H1 (cell line): ENCODE results near the gene LYL1. TPM values are rescaled to one million over a fixed set of nuclear protein-coding genes. Genes with fewer than 3 reads are reported as not detected.

Experiments
- CTCF ChIA-PET: fragments of 300-600 bp; sonication (Branson Sonifier 250); formaldehyde crosslinking; loops from one replicate; lab custom pipeline; 2021; ENCODE audit not compliant: partially characterized antibody; lab: Charles Lee
- POLR2A ChIA-PET: fragments of 300-600 bp; sonication (Branson Sonifier 250); formaldehyde crosslinking; loops from one replicate; lab custom pipeline; 2021; ENCODE audit warnings: inconsistent platforms; ENCODE audit not compliant: partially characterized antibody; lab: Charles Lee
- DNase-seq, 2 experiments: peaks; one replicate each; pipeline versions ENCODE4 v3.0.0 to v3.0.0-alpha.2; 2010 to 2022; ENCODE audit warnings: low spot score in 2 of 2, low read depth in 1 of 2, mixed read lengths in 1 of 2
- FAIRE-seq: peaks from 2 replicates; lab custom pipeline; 2011; peaks lifted over from hg19 to GRCh38; lab: Jason Lieb, UNC
- H2AFZ ChIP-seq: 2 replicates; pipeline ENCODE4 v1.8.1; 2012; ENCODE audit warnings: low read length, inconsistent platforms
- H2AK5ac ChIP-seq: 2 replicates; pipeline ENCODE4 v1.6.1; 2013; ENCODE audit warnings: low read depth, low read length
- H2BK120ac ChIP-seq: replicated peaks from 2 replicates; pipeline ENCODE3; 2013; ENCODE audit warnings: low read depth, low read length, inconsistent platforms
- H2BK12ac ChIP-seq: 2 replicates; pipeline ENCODE4 v1.6.1; 2013; ENCODE audit warnings: low read depth, low read length
- H2BK15ac ChIP-seq: 2 replicates; pipeline ENCODE4 v1.6.1; 2013; ENCODE audit warnings: low read length
- H2BK20ac ChIP-seq: 2 replicates; pipeline ENCODE4 v1.6.1; 2013; ENCODE audit warnings: low read length
- H2BK5ac ChIP-seq: 2 replicates; pipeline ENCODE4 v1.6.1; 2013; ENCODE audit warnings: low read depth, low read length
- H3K14ac ChIP-seq: 2 replicates; pipeline ENCODE4 v1.6.1; 2013; ENCODE audit warnings: inconsistent platforms; ENCODE audit not compliant: insufficient read length
- H3K18ac ChIP-seq: 2 replicates; pipeline ENCODE4 v1.6.1; 2013; ENCODE audit warnings: low read length; ENCODE audit errors: extremely low read depth
- H3K23ac ChIP-seq: 2 replicates; pipeline ENCODE4 v1.6.1; 2013; ENCODE audit warnings: inconsistent platforms; ENCODE audit not compliant: insufficient read length
- H3K23me2 ChIP-seq: 2 replicates; pipeline ENCODE4 v1.6.1; 2013; ENCODE audit warnings: low read depth, low read length
- H3K27ac ChIP-seq: 2 replicates; pipeline ENCODE4 v1.6.1; 2011; ENCODE audit warnings: low read depth, low read length, inconsistent platforms
- H3K27me3 ChIP-seq, 4 experiments: replicated peaks in 1 of 4; 1 replicate in 1 of 4; 2 replicates in 3 of 4; pipeline versions ENCODE4 v1.6.1 to v1.8.1; 2011 to 2013; ENCODE audit warnings: low read length in 3 of 4, mild to moderate bottlenecking in 3 of 4, inconsistent platforms in 2 of 4, mixed read lengths in 2 of 4, moderate library complexity in 1 of 4; ENCODE audit not compliant: control insufficient read depth in 3 of 4, insufficient read depth in 3 of 4; ENCODE audit errors: extremely low read depth in 1 of 4
- H3K36me3 ChIP-seq, 4 experiments: 2 replicates each; pipeline versions ENCODE4 v1.6.1 to v1.8.1; 2011 to 2013; ENCODE audit warnings: mild to moderate bottlenecking in 4 of 4, low read length in 3 of 4, moderate library complexity in 2 of 4, control low read depth in 1 of 4, inconsistent platforms in 1 of 4; ENCODE audit not compliant: insufficient read depth in 4 of 4, control insufficient read depth in 2 of 4
- H3K4ac ChIP-seq: replicated peaks from 2 replicates; pipeline ENCODE3; 2013; ENCODE audit warnings: low read length, low read depth, mixed read lengths, inconsistent platforms; ENCODE audit not compliant: insufficient read length
- H3K4me1 ChIP-seq, 4 experiments: replicated peaks in 1 of 4; 1 replicate in 1 of 4; 2 replicates in 3 of 4; pipeline versions ENCODE4 v1.6.1 to v1.8.1; 2011 to 2013; ENCODE audit warnings: low read length in 3 of 4, inconsistent platforms in 2 of 4, mixed read lengths in 1 of 4; ENCODE audit not compliant: insufficient read depth in 4 of 4, control insufficient read depth in 3 of 4
- H3K4me2 ChIP-seq, 2 experiments: 2 replicates each; pipeline versions ENCODE4 v1.6.1 to v1.8.1; 2011 to 2013; ENCODE audit warnings: low read depth in 2 of 2, low read length in 2 of 2, control low read depth in 1 of 2, inconsistent platforms in 1 of 2, mild to moderate bottlenecking in 1 of 2; ENCODE audit not compliant: insufficient read depth in 1 of 2
- H3K4me3 ChIP-seq, 4 experiments: fragments of 200-600, 300-600 bp in 1 of 4; sonication (generic), shearing (Covaris generic), sonication (Bioruptor Twin) in 1 of 4; 2 replicates each; pipeline versions ENCODE4 v1.5.1 to v1.8.1; 2011 to 2016; ENCODE audit warnings: low read length in 4 of 4, low read depth in 3 of 4, control low read depth in 2 of 4, inconsistent platforms in 2 of 4, mild to moderate bottlenecking in 2 of 4, mixed read lengths in 1 of 4, moderate library complexity in 1 of 4; ENCODE audit not compliant: insufficient read depth in 2 of 4; ENCODE audit errors: extremely low read depth in 1 of 4
- H3K56ac ChIP-seq: replicated peaks from 2 replicates; pipeline ENCODE3; 2013; ENCODE audit warnings: low read depth, mild to moderate bottlenecking, mixed read lengths, low read length, inconsistent platforms; ENCODE audit not compliant: insufficient read length
- H3K79me1 ChIP-seq: 2 replicates; pipeline ENCODE4 v1.6.1; 2013; ENCODE audit warnings: low read depth, low read length, control low read depth
- H3K79me2 ChIP-seq, 2 experiments: 2 replicates each; pipeline versions ENCODE4 v1.6.1 to v1.8.1; 2012 to 2013; ENCODE audit warnings: low read length in 2 of 2, mild to moderate bottlenecking in 2 of 2, inconsistent platforms in 1 of 2; ENCODE audit not compliant: insufficient read depth in 2 of 2, control insufficient read depth in 1 of 2
- H3K9ac ChIP-seq, 4 experiments: replicated peaks in 1 of 4; 1 replicate in 1 of 4; 2 replicates in 3 of 4; pipeline versions ENCODE4 v1.6.1 to v1.8.1; 2011 to 2013; ENCODE audit warnings: low read depth in 3 of 4, low read length in 3 of 4, control low read depth in 2 of 4, mild to moderate bottlenecking in 2 of 4, moderate library complexity in 2 of 4, inconsistent platforms in 1 of 4; ENCODE audit errors: extremely low read depth in 1 of 4
- H3K9me3 ChIP-seq, 2 experiments: 2 replicates each; pipeline versions ENCODE4 v1.6.1 to v1.8.1; 2012 to 2013; ENCODE audit warnings: mild to moderate bottlenecking in 2 of 2, moderate library complexity in 2 of 2, control low read depth in 1 of 2, inconsistent platforms in 1 of 2, low read depth in 1 of 2, low read length in 1 of 2, mixed read lengths in 1 of 2; ENCODE audit not compliant: insufficient read depth in 2 of 2
- H4K20me1 ChIP-seq, 2 experiments: replicated peaks in 1 of 2; 2 replicates each; pipeline versions ENCODE3 to v1.8.1; 2011 to 2013; ENCODE audit warnings: inconsistent platforms in 2 of 2, low read length in 2 of 2, mild to moderate bottlenecking in 1 of 2; ENCODE audit not compliant: insufficient read depth in 2 of 2, control insufficient read depth in 1 of 2
- H4K5ac ChIP-seq: 2 replicates; pipeline ENCODE4 v1.6.1; 2013; ENCODE audit warnings: low read length, low read depth, mixed read lengths, inconsistent platforms; ENCODE audit not compliant: insufficient read length
- H4K8ac ChIP-seq: 2 replicates; pipeline ENCODE4 v1.8.0; 2013; ENCODE audit warnings: mild to moderate bottlenecking, moderate library complexity, low read length, inconsistent platforms; ENCODE audit not compliant: insufficient read depth; ENCODE audit errors: extremely low read depth
- H4K91ac ChIP-seq: replicated peaks from 2 replicates; pipeline ENCODE3; 2013; ENCODE audit warnings: low read length, mixed read lengths, inconsistent platforms; ENCODE audit not compliant: insufficient read length
- BCL11A ChIP-seq, 2 experiments: IDR thresholded peaks; one replicate each; pipeline ENCODE4 v1.6.1; 2011; ENCODE audit warnings: low read depth in 2 of 2, low read length in 2 of 2, mild to moderate bottlenecking in 2 of 2
- CBX5 ChIP-seq: fragments of 300-800, 300-1000 bp; sonication (generic); IDR thresholded peaks from 2 replicates; pipeline ENCODE4 v1.7.1; 2016; ENCODE audit warnings: antibody characterized with exemption, low read length, low read depth
- EP300 ChIP-seq, 2 experiments: IDR thresholded peaks; 1 replicate in 1 of 2; 2 replicates in 1 of 2; pipeline ENCODE4 v1.6.1; 2011 to 2012; ENCODE audit warnings: low read depth in 2 of 2, low read length in 2 of 2, mild to moderate bottlenecking in 2 of 2, borderline replicate concordance in 1 of 2, inconsistent platforms in 1 of 2, moderate library complexity in 1 of 2
- FOSL1 ChIP-seq: IDR thresholded peaks from 2 replicates; pipeline ENCODE4 v1.6.1; 2011; ENCODE audit warnings: mild to moderate bottlenecking, low read depth, low read length, moderate library complexity; ENCODE audit not compliant: insufficient read depth
- JUN ChIP-seq: IDR thresholded peaks from 2 replicates; pipeline ENCODE4 v1.6.1; 2011; ENCODE audit warnings: low read depth, mild to moderate bottlenecking, improper control_type of control experiment, low read length
- KDM4A ChIP-seq: IDR thresholded peaks from one replicate; pipeline ENCODE4 v1.7.1; 2012; ENCODE audit warnings: low read depth, mild to moderate bottlenecking, moderate library complexity, low read length, inconsistent platforms; ENCODE audit not compliant: severe bottlenecking
- MAFK ChIP-seq: IDR thresholded peaks from 2 replicates; pipeline ENCODE4 v1.6.1; 2012; ENCODE audit warnings: low read depth, mild to moderate bottlenecking, improper control_type of control experiment, low read length
- PHF8 ChIP-seq: fragments of 200-600 bp; sonication (generic); conservative IDR thresholded peaks from 2 replicates; pipeline ENCODE4 v1.7.1; 2012; ENCODE audit warnings: low read depth, mild to moderate bottlenecking, inconsistent platforms, low read length, moderate library complexity
- POLR2AphosphoS5 ChIP-seq: IDR thresholded peaks from 2 replicates; pipeline ENCODE4 v1.6.1; 2011; ENCODE audit warnings: low read depth, low read length
- RXRA ChIP-seq: IDR thresholded peaks from 2 replicates; pipeline ENCODE4 v1.6.1; 2011; ENCODE audit warnings: low read depth, mild to moderate bottlenecking, low read length, moderate library complexity; ENCODE audit not compliant: insufficient read depth
- SIRT6 ChIP-seq: IDR thresholded peaks from one replicate; pipeline ENCODE4 v1.7.1; 2012; ENCODE audit warnings: low read length, inconsistent platforms
- SP4 ChIP-seq: IDR thresholded peaks from 2 replicates; pipeline ENCODE4 v1.6.1; 2012; ENCODE audit warnings: low read length, inconsistent platforms
- TAF7 ChIP-seq: optimal IDR thresholded peaks from 2 replicates; pipeline ENCODE3; 2011; ENCODE audit warnings: low read depth, mild to moderate bottlenecking, inconsistent platforms, low read length, moderate library complexity, borderline replicate concordance
- TCF12 ChIP-seq: IDR thresholded peaks from 2 replicates; pipeline ENCODE4 v1.6.1; 2011; ENCODE audit warnings: low read depth, mild to moderate bottlenecking, low read length
- ZNF274 ChIP-seq: IDR thresholded peaks from 2 replicates; pipeline ENCODE4 v1.7.0; 2012; ENCODE audit warnings: low read length, borderline replicate concordance; ENCODE audit errors: extremely low read depth
- WGBS, 2 experiments: shearing (Covaris generic) in 1 of 2; methylation state at CpG; one replicate each; pipeline versions ENCODE4 v1.1.6 to v1.1.7; 2013 to 2015; ENCODE audit warnings: low lambda C conversion rate in 2 of 2, mixed read lengths in 2 of 2, inconsistent platforms in 1 of 2, low coverage in 1 of 2, missing lambda C conversion rate in 1 of 2; ENCODE audit not compliant: insufficient replicate concordance in 2 of 2, insufficient coverage in 1 of 2, insufficient read length in 1 of 2; ENCODE audit errors: extremely low coverage in 1 of 2, missing lambda C conversion rate in 1 of 2; 5-methylcytosine and 5-hydroxymethylcytosine counted together
- polyA plus RNA-seq, 7 experiments: library from polyadenylated mRNA; depleted of rRNA in 3 of 7; stranded (reverse) in 5 of 7; unstranded in 2 of 7; fragments of >200 nt in 5 of 7; fragments of 200-250 nt in 2 of 7; gene quantifications; 1 replicate in 5 of 7; 2 replicates in 1 of 7; 4 replicates in 1 of 7; pipeline versions ENCODE4 v1.2.1 to v1.2.3, GENCODE V29; 2011 to 2013; ENCODE audit warnings: missing spikeins in 2 of 7, mixed read lengths in 2 of 7
- total RNA-seq: library from RNA; stranded (reverse); fragmentation: NEBNext Ultra II Directional; extraction: Animal tissue kit (Norgen Biotek cat#: 25700); gene quantifications from 2 replicates; pipeline ENCODE4 v1.2.1, GENCODE V29; 2021

Gene LYL1
- total and polyA plus RNA-seq, 2 of the 8 experiments (the other 6 are each of a cell fraction or from before 2014, with no cell fraction given): 0.58 to 0.76 TPM

DNA sequence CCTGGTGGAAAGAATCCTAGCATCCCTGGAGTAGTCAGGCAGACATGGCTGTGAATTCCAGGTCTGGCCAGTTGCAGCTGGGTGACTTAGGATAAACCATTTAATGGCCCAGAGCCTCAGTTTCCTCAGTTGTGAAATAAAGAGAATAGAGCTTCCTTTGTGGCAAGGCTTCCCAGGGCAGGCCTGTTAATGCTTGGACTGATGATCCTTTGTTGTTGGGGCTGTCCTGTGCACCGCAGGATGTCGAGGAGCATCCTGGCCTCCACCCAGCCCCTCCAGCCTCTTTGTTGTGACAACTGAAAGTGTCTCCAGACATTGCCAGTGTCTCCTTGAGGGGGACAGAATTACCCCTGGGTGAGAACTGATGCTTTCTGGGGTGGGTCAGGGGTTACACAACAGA lies 16.3 kb downstream of the LYL1 start:
- FAIRE-seq: no peak
- Histone ChIP-seq H2AK5ac (no peak overlapping the region), H3K27me3 (peaks cover 0 to 16% (median 4%) of the 10 kb centered on the region in 4 experiments; a peak in 3 of 7 replicates), H3K36me3 (no peaks in the 10 kb centered on the region), H3K9ac (no peak overlapping the region), H4K20me1 (no peaks in the 10 kb centered on the region), H2BK5ac (no peak overlapping the region), H3K27ac (no peak overlapping the region), H3K4me1 (peaks cover 3 to 11% (median 5%) of the 10 kb centered on the region in 4 experiments; a peak in 6 of 7 replicates), H3K79me1 (no peaks in the 10 kb centered on the region), H3K23ac (no peak overlapping the region), H3K56ac (no peak overlapping the region), H4K8ac (no peak overlapping the region), H2AFZ (no peak overlapping the region), H2BK120ac (no peak overlapping the region), H2BK12ac (no peak overlapping the region), H4K91ac (no peak overlapping the region), H2BK20ac (no peak overlapping the region), H3K14ac (no peak overlapping the region), H3K79me2 (no peaks in the 10 kb centered on the region), H3K18ac (no peak overlapping the region), H2BK15ac (no peak overlapping the region), H3K9me3 (no peaks in the 10 kb centered on the region), H3K4me2 (no peak overlapping the region), H4K5ac (no peak overlapping the region), H3K23me2 (no peaks in the 10 kb centered on the region), H3K4ac (no peak overlapping the region), H3K4me3 (no peak overlapping the region)
- no peak for DNase-seq
- CTCF ChIA-PET: interaction anchor here (0.5 to 48.8 kb wide), 13 partner anchors 9 to 167 kb away, joined by 3 to 1145 read pairs (median 5); no protein-coding TSS in a partner anchor
- WGBS, 2 experiments: 72% methylated on average over 2 of the region's 2 CpGs; no CpG with 5 or more reads in 1 of the 2 experiments
- POLR2A ChIA-PET: interaction anchor here (0.7 to 2.8 kb wide), 7 partner anchors 8 to 140 kb away, joined by 3 to 8 read pairs (median 3); partner anchors contain the start of gene RAD23A
- TF ChIP-seq TAF7 (no peak), JUN (no peak), POLR2AphosphoS5 (no peak), FOSL1 (no peak), SIRT6 (no peak), BCL11A (IDR thresholded peaks at IDR 0.05; ENCODE audit: low read depth in 2 of 2, low read length in 2 of 2) (no peak), KDM4A (no peak), ZNF274 (no peak), SP4 (no peak), CBX5 (no peak), MAFK (no peak), EP300 (IDR thresholded peaks at IDR 0.05; ENCODE audit: borderline replicate concordance in 1 of 2, low read depth in 2 of 2, low read length in 2 of 2) (no peak), RXRA (no peak), TCF12 (no peak), PHF8 (no peak)
